OCI-LY7 (cell line): ENCODE data around the gene SH3TC1. TPM values are rescaled to one million over a fixed set of nuclear protein-coding genes. Genes with fewer than 3 reads are reported as not detected.

Experiments
- BruUV-seq: library from RNA; stranded (reverse); fragments of 400-500 nt; replicated peaks from 2 replicates; lab custom pipeline; 2021; lab: Mats Ljungman, UMichigan
- CTCF ChIA-PET: fragments of 300-600 bp; sonication (Branson Sonifier 250); formaldehyde crosslinking; loops from one replicate; lab custom pipeline; 2022; ENCODE audit warnings: antibody characterized with exemption; ENCODE audit not compliant: unreplicated experiment; lab: Charles Lee
- POLR2A ChIA-PET: fragments of 300-600 bp; sonication (Branson Sonifier 250); formaldehyde crosslinking; loops from one replicate; lab custom pipeline; 2022; ENCODE audit warnings: antibody characterized with exemption; lab: Charles Lee
- DNase-seq: peaks from one replicate; pipeline ENCODE4 v3.0.0-alpha.2; 2015; ENCODE audit warnings: low spot score
- H2AFZ ChIP-seq: fragments of 200-600 bp; sonication (generic), shearing (Covaris generic); 2 replicates; pipeline ENCODE4 v1.6.1; 2014; ENCODE audit warnings: mild to moderate bottlenecking, antibody characterized with exemption, low read length, moderate library complexity
- H3K27ac ChIP-seq: fragments of 200-600 bp; sonication (generic); 2 replicates; pipeline ENCODE4 v1.5.1; 2014; ENCODE audit warnings: mixed run types, low read depth, mild to moderate bottlenecking, moderate library complexity, low read length, inconsistent platforms; ENCODE audit not compliant: poor library complexity, severe bottlenecking
- H3K36me3 ChIP-seq: fragments of 200-600 bp; sonication (generic); 2 replicates; pipeline ENCODE4 v1.6.1; 2014; ENCODE audit warnings: mild to moderate bottlenecking, antibody characterized with exemption, low read length, moderate library complexity, mixed read lengths; ENCODE audit not compliant: insufficient read depth
- H3K4me1 ChIP-seq: fragments of 200-600 bp; sonication (generic); 2 replicates; pipeline ENCODE4 v1.5.1; 2014; ENCODE audit warnings: mild to moderate bottlenecking, low read length; ENCODE audit not compliant: insufficient read depth, poor library complexity, severe bottlenecking
- H3K4me2 ChIP-seq: fragments of 200-600 bp; sonication (generic); 2 replicates; pipeline ENCODE4 v1.6.1; 2014; ENCODE audit warnings: mild to moderate bottlenecking, low read length
- H3K4me3 ChIP-seq: fragments of 200-600 bp; sonication (generic); 2 replicates; pipeline ENCODE4 v1.5.1; 2014; ENCODE audit warnings: mild to moderate bottlenecking, low read depth, low read length; ENCODE audit not compliant: poor library complexity, severe bottlenecking
- H3K79me2 ChIP-seq: fragments of 200-600 bp; sonication (generic); 2 replicates; pipeline ENCODE4 v1.6.1; 2016; ENCODE audit warnings: low read depth, mild to moderate bottlenecking, low read length, moderate library complexity, mixed read lengths; ENCODE audit not compliant: insufficient read depth
- H3K9me2 ChIP-seq: fragments of 200-600 bp; sonication (generic); 2 replicates; pipeline ENCODE4 v1.6.1; 2016; ENCODE audit warnings: mild to moderate bottlenecking, low read length, mixed read lengths; ENCODE audit not compliant: insufficient read depth
- H3K9me3 ChIP-seq: fragments of 200-600 bp; sonication (generic); 2 replicates; pipeline ENCODE4 v1.6.1; 2014; ENCODE audit warnings: mild to moderate bottlenecking, mixed run types, low read length, mixed read lengths
- H4K20me1 ChIP-seq: fragments of 200-600 bp; sonication (generic); 2 replicates; pipeline ENCODE4 v1.6.1; 2014; ENCODE audit warnings: mild to moderate bottlenecking, antibody characterized with exemption, low read length, moderate library complexity, mixed read lengths; ENCODE audit not compliant: insufficient read depth
- CTCF ChIP-seq: fragments of 200-600 bp; sonication (generic); conservative IDR thresholded peaks from 2 replicates; pipeline ENCODE4 v1.5.1; 2014; ENCODE audit warnings: mild to moderate bottlenecking, antibody characterized with exemption, low read length, moderate library complexity, mixed read lengths
- EZH2phosphoT487 ChIP-seq: fragments of 200-600 bp; sonication (generic); IDR thresholded peaks from 2 replicates; pipeline ENCODE4 v1.6.1; 2018; ENCODE audit warnings: low read depth, borderline replicate concordance, mild to moderate bottlenecking, mixed run types, antibody characterized with exemption, low read length, moderate library complexity, mixed read lengths
- intact Hi-C: fragments of 100-400 bp; cut with micrococcal nuclease; formaldehyde crosslinking; loops from one replicate; pipeline ENCODE4 v1.10.0; 2022; ENCODE audit not compliant: unreplicated experiment
- total RNA-seq, 2 experiments: library from RNA; depleted of rRNA in 1 of 2; stranded (reverse); fragments of >200 nt in 1 of 2; shearing (Covaris generic) in 1 of 2; gene quantifications; 2 replicates each; pipeline ENCODE4 v1.2.3, GENCODE V29; 2014 to 2022

Gene SH3TC1
- total RNA-seq, 2 experiments from 2014 or later, result 17.5 to 42.4 TPM

GRCh38 chr4:8177956-8178355 lies 21.1 kb upstream of the SH3TC1 start:
- Histone ChIP-seq H3K4me3 (no peak overlapping the region), H3K36me3 (no peaks in the 10 kb centered on the region), H3K79me2 (no peaks in the 10 kb centered on the region), H3K9me2 (no peaks in the 10 kb centered on the region), H3K4me1 (no peaks in the 10 kb centered on the region), H4K20me1 (no peaks in the 10 kb centered on the region), H3K4me2 (no peak overlapping the region), H3K9me3 (no peaks in the 10 kb centered on the region), H3K27ac (no peak overlapping the region), H2AFZ (no peak overlapping the region)
- ChIA-PET CTCF (no interaction called here), POLR2A (no interaction called here)
- DNase-seq, result no peak
- intact Hi-C loops, result loop anchor here (1.0 to 2.0 kb wide), 2 partner anchors 60 to 225 kb away; no protein-coding TSS in a partner anchor
- no TSS peak for BruUV-seq
- no peak for TF ChIP-seq EZH2phosphoT487
- no peak for TF ChIP-seq CTCF

- ChIA-PET POLR2A (no interaction called here), CTCF (no interaction called here)
- Histone ChIP-seq H3K79me2 (no peaks in the 10 kb centered on the region), H3K4me1 (no peaks in the 10 kb centered on the region), H3K36me3 (no peaks in the 10 kb centered on the region), H3K27ac (no peak overlapping the region), H3K4me3 (no peak overlapping the region), H4K20me1 (no peaks in the 10 kb centered on the region), H3K9me3 (no peaks in the 10 kb centered on the region), H3K4me2 (no peak overlapping the region), H2AFZ (no peak overlapping the region), H3K9me2 (no peaks in the 10 kb centered on the region)
- TF ChIP-seq CTCF, result no peak
- TF ChIP-seq EZH2phosphoT487, result no peak
- intact Hi-C loops, result no loop called here
- no peak for DNase-seq
- BruUV-seq, result no TSS peak
These were observed 20.0 kb upstream of the SH3TC1 start for GRCh38 chr4:8179074-8179473.

- ChIA-PET CTCF (no interaction called here), POLR2A (no interaction called here)
These were observed 19.3 kb upstream of the SH3TC1 start for GRCh38 chr4:8179771-8180170.

More at GRCh38 chr4:8179771-8180170, 19.3 kb upstream of the SH3TC1 start:
- Histone ChIP-seq H3K4me1 (no peaks in the 10 kb centered on the region), H3K27ac (no peak overlapping the region), H3K79me2 (no peaks in the 10 kb centered on the region), H2AFZ (no peak overlapping the region), H3K9me3 (no peaks in the 10 kb centered on the region), H4K20me1 (no peaks in the 10 kb centered on the region), H3K4me3 (no peak overlapping the region), H3K9me2 (no peaks in the 10 kb centered on the region), H3K36me3 (no peaks in the 10 kb centered on the region), H3K4me2 (no peak overlapping the region)
- no peak for DNase-seq
- intact Hi-C loops, result no loop called here
- no peak for TF ChIP-seq CTCF
- no peak for TF ChIP-seq EZH2phosphoT487
- no TSS peak for BruUV-seq
